Measurements from ENCODE around the gene FCGBP.

DNA sequence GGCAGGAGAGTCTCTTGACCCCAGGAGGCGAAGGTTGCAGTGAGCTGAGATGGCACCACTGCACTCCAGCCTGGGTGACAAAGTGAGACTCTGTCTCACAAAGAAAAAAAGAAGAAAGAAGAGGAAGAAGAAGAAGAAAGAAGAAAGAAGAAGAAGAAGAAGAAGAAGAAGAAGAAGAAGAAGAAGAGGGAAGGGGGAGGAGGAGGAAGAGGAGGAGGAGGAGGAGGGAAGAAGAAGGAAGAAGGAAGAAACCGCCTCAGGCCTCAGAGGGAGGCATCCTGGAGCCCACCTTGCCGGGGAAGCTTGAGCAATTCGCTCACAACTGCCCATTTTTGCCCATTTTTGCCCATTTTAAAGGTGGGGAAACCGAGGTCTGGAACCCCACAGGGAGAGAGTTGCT lies 9.5 kb downstream of the FCGBP start:
- TF ChIP-seq, protein P1, sequence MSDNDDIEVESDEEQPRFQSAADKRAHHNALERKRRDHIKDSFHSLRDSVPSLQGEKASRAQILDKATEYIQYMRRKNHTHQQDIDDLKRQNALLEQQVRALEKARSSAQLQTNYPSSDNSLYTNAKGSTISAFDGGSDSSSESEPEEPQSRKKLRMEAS (IDR thresholded peaks at IDR 0.05): no peak
- TF ChIP-seq CEBPB (IDR thresholded peaks at IDR 0.05; ENCODE audit: low read depth): no peak
- TF ChIP-seq, protein P2, sequence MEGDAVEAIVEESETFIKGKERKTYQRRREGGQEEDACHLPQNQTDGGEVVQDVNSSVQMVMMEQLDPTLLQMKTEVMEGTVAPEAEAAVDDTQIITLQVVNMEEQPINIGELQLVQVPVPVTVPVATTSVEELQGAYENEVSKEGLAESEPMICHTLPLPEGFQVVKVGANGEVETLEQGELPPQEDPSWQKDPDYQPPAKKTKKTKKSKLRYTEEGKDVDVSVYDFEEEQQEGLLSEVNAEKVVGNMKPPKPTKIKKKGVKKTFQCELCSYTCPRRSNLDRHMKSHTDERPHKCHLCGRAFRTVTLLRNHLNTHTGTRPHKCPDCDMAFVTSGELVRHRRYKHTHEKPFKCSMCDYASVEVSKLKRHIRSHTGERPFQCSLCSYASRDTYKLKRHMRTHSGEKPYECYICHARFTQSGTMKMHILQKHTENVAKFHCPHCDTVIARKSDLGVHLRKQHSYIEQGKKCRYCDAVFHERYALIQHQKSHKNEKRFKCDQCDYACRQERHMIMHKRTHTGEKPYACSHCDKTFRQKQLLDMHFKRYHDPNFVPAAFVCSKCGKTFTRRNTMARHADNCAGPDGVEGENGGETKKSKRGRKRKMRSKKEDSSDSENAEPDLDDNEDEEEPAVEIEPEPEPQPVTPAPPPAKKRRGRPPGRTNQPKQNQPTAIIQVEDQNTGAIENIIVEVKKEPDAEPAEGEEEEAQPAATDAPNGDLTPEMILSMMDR (IDR thresholded peaks at IDR 0.05 in 2 of 3, conservative IDR thresholded peaks at IDR 0.05 in 1 of 3; ENCODE audit: borderline replicate concordance in 1 of 3, insufficient read depth in 1 of 3, low read depth in 2 of 3, low read length in 2 of 3): no peak
- TF ChIP-seq POLR2A (IDR thresholded peaks at IDR 0.05; ENCODE audit: borderline replicate concordance, extremely low read depth, insufficient read depth, insufficient read length): no peak
- no peak for TF ChIP-seq ZFX (IDR thresholded peaks at IDR 0.05)
- no peak for TF ChIP-seq SP1 (IDR thresholded peaks at IDR 0.05; ENCODE audit: low read depth)
- TF ChIP-seq EZH2phosphoT487 (IDR thresholded peaks at IDR 0.05; ENCODE audit: borderline replicate concordance): no peak
- no peak for TF ChIP-seq EZH2 (IDR thresholded peaks at IDR 0.05)
- TF ChIP-seq POLR2AphosphoS5 (IDR thresholded peaks at IDR 0.05; ENCODE audit: low read depth, low read length): no peak
- no peak for TF ChIP-seq SIN3A (IDR thresholded peaks at IDR 0.05; ENCODE audit: low read depth)
- no peak for TF ChIP-seq TCF7L2 (IDR thresholded peaks at IDR 0.05; ENCODE audit: borderline replicate concordance, extremely low read depth, insufficient read depth, insufficient read length)
- TF ChIP-seq YY1 (IDR thresholded peaks at IDR 0.05; ENCODE audit: extremely low read depth, insufficient replicate concordance, low read depth, low read length): no peak
- TF ChIP-seq SRF (IDR thresholded peaks at IDR 0.05; ENCODE audit: low read depth): no peak
- no peak for TF ChIP-seq RAD21 (IDR thresholded peaks at IDR 0.05; ENCODE audit: low read depth)

Measured in HCT116 (cell line).